ENCODE measurements around the gene OGDH. TPM values are rescaled to one million over a fixed set of nuclear protein-coding genes. Genes with fewer than 3 reads are reported as not detected.

The OGDH gene
- polyA plus RNA-seq, 3 donors, result 22.7 to 71.7 (median 31.9) TPM

DNA sequence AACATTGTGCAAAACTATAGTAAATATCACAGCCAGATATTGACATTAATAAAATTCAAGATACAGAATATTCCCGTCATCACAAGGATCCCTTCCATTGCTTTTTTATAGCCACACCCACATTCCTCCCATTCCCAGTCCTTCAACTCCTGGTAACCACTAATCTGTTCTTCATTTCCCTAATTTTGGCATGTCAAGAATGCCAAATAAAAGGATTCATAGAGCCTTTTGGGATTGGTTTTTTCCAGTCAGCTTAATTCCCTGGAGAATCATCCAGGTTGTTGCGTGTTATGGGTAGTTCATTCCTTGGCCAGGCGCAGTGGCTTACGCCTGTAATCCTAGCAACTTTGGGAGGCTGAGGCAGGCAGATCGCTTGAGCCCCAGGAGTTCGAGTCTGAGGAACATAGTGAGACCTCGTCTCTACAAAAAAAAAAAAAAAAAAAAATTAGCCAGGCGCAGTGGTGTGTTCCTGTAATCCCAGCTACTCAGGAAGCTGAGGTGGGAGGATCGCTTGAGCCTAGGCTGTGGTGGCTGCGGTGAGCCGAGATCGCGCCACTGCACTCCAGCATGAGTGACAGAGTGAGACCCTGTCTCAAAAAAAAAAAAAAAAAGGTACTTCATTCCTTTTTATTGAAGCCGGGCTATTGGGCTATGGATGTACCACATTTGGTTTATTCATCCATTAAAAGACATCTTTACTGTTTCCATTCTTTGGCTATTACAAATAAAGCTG, 2.7 kb downstream of the OGDH start:
- no peak overlapping the region for H3K27ac ChIP-seq (ENCODE audit: low read depth, low read length)
- 68 to 84% (median 77%) methylated on average over 13 to 14 of the region's 14 CpGs for WGBS, 3 donors

DNA sequence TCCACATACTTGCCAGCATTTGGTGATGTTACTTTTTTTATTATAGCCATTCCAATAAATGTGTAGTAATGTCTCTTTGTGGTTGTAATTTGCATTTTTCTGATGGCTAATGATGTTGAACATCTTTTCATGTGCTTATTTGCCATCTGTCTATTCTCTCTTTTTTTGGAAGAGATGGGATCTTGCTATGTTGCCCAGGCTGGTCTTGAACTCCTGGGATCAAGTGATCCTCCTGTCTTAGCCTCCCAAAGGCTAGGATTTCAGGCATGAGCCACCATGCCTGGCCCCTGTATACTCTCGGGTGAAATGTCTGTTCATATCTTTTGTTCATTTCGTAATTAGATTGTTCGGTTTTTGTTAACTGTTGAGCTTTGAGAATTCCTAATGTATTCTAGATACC, 3.4 kb downstream of the OGDH start:
- no peak overlapping the region for H3K27ac ChIP-seq (ENCODE audit: low read depth, low read length)
- 82 to 85% (median 84%) methylated on average over 3 of the region's 3 CpGs for WGBS, 3 donors

DNA sequence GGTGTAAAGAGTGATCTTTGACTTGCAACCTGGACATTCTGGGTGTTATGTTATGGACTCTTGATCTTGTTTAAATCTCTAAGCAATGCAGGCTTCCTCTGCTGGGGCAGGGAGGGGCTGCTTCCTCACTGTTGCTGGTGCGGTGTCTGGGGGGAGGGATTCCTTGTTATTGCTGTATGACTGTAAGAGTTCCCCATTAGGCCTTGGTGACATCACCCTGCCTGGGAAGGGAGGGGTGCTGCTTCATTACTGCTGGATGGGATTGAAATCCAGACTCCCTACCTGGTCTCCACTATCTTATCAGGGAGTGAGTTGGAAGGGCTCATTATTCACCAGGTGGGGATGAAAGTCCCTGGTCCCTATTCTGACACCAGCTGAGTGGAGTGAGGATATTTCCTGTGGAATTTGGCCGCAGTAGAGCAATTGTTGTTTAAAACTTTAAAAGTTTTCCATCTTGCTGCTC, 8.8 kb downstream of the OGDH start:
- no peak overlapping the region for H3K27ac ChIP-seq (ENCODE audit: low read depth, low read length)
- 51 to 71% (median 55%) methylated on average over 2 of the region's 2 CpGs for WGBS, 3 donors

DNA sequence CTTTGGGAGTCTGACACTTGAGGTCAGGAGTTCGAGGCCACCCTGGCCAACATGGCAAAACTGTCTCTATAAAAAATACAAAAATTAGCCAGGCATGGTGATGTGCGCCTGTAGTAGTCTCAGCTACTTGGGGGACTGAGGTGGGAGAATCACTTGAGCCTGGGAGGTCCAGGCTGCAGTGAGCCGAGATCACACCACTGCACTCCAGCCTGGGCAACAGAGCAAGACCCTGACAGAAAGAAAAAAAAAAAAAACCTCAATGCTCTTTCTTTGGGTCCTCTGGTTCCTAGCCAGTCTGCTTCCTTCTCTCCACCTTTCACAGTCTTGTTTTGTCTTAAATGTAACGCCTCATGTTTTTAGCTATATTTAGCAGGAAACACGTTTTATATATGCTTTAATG, 9.4 kb downstream of the OGDH start:
- 87 to 94% (median 91%) methylated on average over 5 of the region's 5 CpGs for WGBS, 3 donors
- H3K27ac ChIP-seq (ENCODE audit: low read depth, low read length), result no peak overlapping the region

DNA sequence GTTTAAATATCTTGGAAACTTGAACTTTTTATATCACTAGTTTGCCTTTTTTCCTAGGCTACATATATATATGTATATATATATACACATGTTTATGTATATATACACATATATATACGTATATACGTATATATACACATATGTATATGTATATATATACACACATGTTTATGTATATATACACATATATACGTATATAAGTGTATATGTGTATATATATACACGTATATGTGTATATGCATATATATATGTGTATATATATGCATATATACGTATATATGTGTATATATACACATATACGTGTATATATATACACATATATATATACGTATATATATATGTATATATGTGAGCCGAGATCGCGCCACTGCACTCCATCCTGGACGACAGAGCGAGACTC, 10.1 kb downstream of the OGDH start:
- 91 to 93% (median 91%) methylated on average over 12 of the region's 12 CpGs for WGBS, 3 donors
- no peak overlapping the region for H3K27ac ChIP-seq (ENCODE audit: low read depth, low read length)

DNA sequence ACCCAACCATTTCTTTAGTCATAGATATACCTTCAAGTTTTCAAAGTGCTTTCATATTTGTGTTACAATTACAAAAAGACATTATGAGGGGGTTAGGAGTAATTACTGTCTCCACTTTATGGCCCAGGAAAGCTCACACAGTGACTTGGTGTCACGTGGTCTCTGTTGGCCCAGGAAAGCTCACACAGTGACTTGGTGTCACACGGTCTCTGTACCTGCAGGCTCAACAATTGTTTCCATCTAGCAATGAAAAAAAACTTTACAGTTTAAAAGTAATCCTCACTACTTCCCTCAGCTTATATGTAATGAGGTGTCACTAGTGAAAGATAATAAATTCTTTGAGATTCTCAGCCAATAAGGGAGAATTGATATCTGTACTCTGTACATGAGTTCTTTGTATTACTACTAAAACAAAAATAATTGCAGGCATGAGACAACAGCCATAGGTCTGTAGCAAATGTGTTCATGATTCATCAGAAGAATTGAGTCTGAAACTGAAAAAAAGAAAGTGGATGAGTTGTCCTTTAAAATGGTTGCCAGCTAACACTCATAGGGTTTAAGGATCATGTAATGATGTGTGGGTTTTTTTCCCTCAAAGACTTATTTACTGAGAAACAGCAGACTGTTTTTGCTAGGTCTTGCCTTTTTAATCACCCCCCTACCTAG, 10.9 kb downstream of the OGDH start:
- WGBS, 3 donors, result 64 to 83% (median 80%) methylated on average over 2 of the region's 2 CpGs
- H3K27ac ChIP-seq (ENCODE audit: low read depth, low read length), result no peak overlapping the region

DNA sequence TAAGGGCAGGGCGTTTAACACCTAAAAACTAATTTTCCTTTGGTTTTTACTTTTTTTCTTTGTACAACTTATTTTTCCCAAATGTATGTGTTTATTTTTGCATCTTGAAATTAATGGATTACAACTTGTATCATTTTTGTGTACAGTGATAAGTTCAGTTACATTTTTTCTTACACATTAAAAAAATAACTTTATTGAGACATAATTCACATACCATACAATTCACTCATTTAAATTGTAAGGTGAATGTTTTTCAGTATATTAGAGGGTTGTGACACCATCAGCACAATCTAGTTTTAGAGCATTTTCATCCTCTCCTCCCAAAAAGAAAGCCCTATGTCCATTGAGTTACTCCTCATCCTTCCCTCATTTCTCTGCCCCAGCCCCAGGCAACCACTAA, 11.6 kb downstream of the OGDH start:
- no peak overlapping the region for H3K27ac ChIP-seq (ENCODE audit: low read depth, low read length)
- 95 to 98% (median 97%) methylated on average over 1 of the region's 1 CpG for WGBS, 3 donors

DNA sequence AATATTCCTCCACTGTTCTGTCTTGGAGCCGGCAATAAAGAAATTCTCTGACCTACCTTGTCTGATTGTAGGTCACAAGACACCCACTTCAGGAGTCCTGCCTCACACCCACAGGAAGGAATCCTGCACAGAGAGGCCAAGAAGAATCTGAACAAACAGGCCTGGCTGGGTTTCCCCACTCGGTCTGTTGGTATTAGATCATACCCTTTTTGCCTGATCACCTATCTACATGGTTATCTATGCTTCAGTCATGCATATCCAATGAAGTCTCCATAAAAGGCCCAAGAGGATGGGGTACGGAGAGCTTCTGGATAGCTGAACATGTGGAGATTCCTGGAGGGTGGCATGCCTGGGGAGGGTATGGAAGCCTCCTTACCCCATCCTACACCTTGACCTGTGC, 12.3 kb downstream of the OGDH start:
- H3K27ac ChIP-seq (ENCODE audit: low read depth, low read length), result no peak overlapping the region
- WGBS, 3 donors, result 66 to 88% (median 85%) methylated on average over 3 of the region's 3 CpGs

DNA sequence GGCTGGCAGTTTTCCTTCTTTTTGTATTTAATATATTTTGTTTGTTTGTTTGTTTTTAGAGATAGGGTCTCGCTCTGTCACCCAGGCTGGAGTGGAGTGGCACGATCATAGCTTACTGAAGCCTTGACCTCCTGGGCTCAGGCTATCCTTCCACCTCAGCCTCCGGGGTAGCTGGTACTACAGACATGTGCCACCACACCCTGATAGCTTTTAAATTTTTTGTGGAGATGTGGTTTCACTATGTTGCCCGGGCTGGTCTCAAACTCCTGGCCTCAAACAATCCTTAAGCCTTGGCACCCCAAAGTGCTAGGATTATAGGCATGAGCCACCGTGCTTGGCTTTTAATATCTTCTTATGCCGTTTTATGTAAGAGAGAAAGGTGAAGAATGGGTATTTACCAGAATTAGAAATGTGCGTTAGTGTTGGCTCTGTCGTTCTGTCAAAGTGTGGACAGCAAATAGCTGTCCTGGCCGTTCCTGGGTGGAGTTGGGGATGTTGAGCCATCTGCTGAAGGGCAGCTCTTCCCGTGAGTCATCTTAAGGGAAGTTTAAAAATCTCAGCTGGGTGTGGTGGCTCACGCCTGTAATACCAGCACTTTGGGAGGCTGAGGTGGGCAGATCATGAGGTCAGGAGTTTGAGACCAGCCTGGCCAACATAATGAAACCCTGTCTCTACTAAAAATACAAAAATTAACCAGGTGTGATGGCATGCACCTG, 14.8 kb downstream of the OGDH start:
- 71 to 81% (median 71%) methylated on average over 11 of the region's 11 CpGs for WGBS, 3 donors
- no peak overlapping the region for H3K27ac ChIP-seq (ENCODE audit: low read depth, low read length)

DNA sequence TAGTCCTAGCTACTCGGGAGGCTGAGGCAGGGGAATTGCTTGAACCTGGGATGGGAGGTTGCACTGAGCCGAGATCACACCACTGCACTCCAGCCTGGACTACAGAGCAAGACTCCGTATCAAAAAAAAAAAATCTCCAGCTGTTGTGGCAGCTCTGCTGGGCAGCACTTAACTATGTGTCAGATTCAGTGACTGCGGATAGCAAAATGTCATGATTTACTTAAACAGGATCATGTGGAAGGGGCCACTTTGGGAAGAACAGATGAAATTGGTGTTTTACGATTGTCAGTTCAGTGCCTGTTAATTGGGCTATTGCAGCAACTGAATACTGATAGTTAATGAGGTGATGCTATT, 15.3 kb downstream of the OGDH start:
- 86 to 93% (median 87%) methylated on average over 5 of the region's 5 CpGs for WGBS, 3 donors
- no peak overlapping the region for H3K27ac ChIP-seq (ENCODE audit: low read depth, low read length)

DNA sequence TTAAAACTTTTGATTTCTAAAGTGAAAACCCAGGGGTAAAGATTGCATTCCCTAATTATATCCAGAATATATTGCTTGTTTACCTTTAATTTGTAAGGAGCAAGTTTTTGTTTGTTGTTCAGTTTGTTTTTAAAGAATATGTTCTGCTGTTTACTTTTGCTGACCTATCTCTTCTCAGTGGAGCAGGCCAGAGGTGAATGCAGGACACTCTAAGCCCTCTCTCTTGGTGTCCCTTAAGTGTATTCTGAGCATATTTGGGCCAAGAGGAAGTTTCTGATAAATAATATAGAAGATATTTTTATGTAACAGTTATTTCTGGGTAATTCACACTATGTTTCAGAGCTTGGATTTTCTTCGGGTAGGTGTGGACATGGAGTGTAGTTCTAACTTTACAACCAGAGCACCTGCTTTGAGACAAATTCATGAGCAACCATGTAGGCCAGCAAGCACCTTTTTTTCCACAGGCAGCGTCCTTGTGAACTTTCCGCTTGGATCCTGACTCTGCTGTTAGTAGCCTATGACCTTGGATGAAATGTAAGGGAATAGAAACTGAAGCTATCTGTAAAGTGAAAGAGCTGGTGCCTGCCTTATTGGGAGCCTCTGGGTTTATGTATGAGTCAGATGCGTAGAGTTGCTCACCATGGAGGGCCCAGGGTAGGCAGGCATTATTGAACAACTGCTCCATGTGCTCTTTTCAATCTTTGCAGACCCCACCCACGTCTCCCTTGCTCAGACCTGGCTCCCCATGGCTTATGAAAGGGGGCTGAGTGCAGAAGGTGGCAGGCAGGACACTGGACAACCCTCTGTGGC, 16.1 kb downstream of the OGDH start:
- WGBS, 3 donors, result 37 to 82% (median 77%) methylated on average over 5 of the region's 5 CpGs
- H3K27ac ChIP-seq (ENCODE audit: low read depth, low read length), result no peak overlapping the region

DNA sequence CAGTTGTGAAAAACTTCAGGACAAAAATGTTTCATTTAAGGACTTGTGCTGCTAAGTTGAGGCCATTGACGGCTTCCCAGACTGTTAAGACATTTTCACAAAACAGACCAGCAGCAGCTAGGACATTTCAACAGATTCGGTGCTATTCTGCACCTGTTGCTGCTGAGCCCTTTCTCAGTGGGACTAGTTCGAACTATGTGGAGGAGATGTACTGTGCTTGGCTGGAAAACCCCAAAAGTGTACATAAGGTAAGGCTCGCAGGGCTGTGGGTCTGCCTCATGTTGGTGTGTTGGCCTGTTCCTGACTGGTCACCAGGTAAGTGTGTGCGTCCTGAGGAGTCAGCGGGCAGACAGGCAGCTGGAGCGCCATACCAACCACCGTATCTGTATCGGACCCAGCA, 17.9 kb downstream of the OGDH start:
- no peak overlapping the region for H3K27ac ChIP-seq (ENCODE audit: low read depth, low read length)
- 88 to 95% (median 94%) methylated on average over 9 of the region's 9 CpGs for WGBS, 3 donors

DNA sequence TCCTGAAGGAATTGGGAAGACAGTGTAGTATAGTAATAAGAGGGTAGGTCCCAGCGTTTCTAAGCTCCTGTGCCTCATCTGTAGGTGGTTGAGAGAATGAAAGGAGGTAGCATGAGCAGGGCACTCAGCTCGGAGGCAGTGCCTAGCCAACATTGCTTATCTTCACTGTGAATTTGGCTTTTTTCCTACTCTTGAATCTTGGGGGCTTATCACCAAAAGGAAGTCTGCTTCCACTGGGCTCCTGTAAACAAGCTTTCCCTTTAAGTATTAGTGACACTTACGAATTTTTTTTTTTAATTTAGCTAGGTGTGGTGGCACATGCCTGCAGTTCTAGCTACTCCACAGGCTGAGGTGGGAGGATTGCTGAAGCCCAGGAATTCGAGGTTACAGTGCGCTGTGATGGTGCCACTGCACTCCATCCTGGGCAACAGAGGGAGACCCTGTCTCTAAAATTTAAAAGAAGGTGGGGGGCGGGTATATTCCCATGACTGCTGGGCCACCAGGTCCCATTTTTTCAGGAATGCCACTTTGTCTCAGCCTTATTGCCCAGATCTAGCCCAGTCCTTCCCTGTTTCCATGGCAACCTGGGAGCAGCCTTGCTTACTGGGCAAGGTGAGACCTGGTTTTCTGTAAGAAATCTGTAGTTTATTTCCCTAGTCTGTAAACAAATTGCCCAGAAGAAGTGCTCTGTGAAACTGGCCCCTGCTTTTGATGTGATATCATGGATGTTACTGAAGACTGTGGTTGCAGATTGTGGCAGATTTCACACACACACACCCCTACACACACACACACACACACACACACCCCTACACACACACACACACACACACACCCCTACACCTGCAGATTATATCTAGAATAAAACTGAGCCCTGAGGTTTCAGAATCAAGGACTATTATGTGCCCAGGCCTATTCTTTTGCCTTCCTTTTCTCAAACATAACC, 19.4 kb downstream of the OGDH start:
- 35 to 86% (median 78%) methylated on average over 6 of the region's 6 CpGs for WGBS, 3 donors

DNA sequence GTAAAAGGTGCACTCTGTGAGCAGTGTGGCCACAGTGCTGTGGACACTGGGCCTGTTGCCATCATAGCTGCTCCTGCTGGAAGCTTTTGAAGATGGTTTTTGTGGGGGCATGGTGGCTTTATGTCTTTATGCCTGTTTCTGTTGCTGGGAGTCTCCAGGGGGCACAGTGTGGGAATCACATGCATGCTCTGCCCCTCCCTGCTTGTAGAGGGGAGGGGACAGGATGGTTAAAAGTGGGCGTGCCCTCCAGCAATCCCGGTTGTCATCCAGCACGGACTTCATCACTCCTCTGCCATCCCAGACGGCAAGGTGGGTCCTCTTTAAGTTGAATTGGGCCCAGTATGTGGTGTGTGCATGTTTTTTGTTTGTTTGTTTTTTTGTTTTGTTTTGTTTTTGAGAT, 20.2 kb downstream of the OGDH start:
- WGBS, 3 donors, result 66 to 72% (median 71%) methylated on average over 4 of the region's 4 CpGs
- no peak overlapping the region for H3K27ac ChIP-seq (ENCODE audit: low read depth, low read length)

More for the DNA sequence above, 19.4 kb downstream of the OGDH start:
- H3K27ac ChIP-seq (ENCODE audit: low read depth, low read length), result no peak overlapping the region

DNA sequence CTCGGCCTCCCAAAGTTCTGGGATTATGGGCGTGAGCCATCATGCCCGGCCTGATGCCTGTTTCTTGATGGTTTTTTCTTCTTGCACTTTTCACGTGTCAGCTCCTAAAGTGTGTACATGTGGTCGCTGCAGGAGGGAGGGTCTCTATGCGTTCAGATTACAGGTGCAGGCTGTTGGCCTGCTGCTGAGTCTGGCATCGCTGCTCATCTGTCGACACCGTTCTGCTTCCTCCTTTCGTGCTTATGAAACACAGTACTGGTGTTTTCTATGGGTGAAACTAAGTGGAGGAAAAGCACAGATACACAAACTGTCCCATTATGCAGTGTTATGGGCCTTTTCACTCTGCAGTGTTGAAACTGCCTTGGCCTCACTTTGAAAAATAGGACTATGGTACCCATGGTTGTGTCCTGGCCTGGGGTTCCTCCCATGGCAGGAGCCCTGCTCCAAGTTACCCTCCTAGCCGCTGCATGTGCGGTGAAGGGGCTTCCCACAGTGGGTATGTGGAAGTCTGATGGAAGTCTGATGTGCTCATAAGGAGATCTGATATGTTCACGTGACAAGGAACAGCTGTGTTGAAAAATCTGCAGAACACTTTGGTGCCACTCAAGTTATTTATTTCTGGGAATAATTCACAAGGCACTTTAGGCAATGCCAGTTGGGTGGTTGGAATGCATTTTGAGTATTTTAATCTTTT, 23.5 kb downstream of the OGDH start:
- H3K27ac ChIP-seq (ENCODE audit: low read depth, low read length), result no peak overlapping the region
- WGBS, 3 donors, result 56 to 81% (median 75%) methylated on average over 13 of the region's 13 CpGs

DNA sequence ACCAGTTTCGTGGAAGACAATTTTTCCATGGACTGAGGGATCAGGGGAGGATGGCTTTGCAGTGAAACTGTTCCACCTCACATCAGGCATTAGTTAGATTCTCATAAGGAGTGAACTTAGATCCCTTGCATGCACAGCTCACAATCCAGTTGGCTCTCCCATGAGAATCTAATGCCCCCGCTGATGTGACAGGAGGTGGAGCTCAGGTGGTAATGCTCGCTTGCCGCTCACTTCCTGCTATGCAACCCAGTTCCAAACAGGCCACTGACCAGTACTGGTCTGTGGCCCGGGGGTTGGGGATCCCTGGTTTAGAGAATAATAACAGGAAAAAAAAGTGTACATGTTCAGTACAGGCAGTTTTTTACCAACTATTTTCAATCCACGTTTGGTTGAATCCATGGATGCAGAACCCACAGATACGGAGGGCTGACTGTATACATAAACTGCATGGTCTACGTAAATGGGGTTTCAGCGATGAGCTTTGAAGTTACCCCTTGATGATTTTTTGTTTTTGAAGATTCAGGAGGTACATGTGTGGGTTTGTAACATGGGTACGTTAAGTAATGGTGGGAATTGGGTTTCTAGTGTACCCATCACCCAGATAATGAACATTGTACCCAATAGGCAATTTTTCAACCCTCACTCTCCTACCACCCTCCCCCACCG, 24.5 kb downstream of the OGDH start:
- WGBS, 3 donors, result 70 to 82% (median 75%) methylated on average over 11 of the region's 11 CpGs
- no peak overlapping the region for H3K27ac ChIP-seq (ENCODE audit: low read depth, low read length)
